HG02973 (cell line): ENCODE data around the gene NPHP4.

ENCODE experiments used
- ATAC-seq: cut with Tn5 transposase; IDR thresholded peaks from one replicate; pipeline ENCODE4 v1.9.1; 2021; ENCODE audit warnings: moderate library complexity; ENCODE audit not compliant: unreplicated experiment

NPHP4 gene

GRCh38 chr1:5819391-5820025 lies 172.7 kb downstream of the NPHP4 start:
- ATAC-seq: no peak

GRCh38 chr1:5818755-5819154 lies 173.5 kb downstream of the NPHP4 start:
- no peak for ATAC-seq

- ATAC-seq: no peak
Observed at GRCh38 chr1:5815716-5816115, 176.5 kb downstream of the NPHP4 start.

- no peak for ATAC-seq
Observed at GRCh38 chr1:5815211-5815610, 177.0 kb downstream of the NPHP4 start.

- ATAC-seq: no peak
Observed at GRCh38 chr1:5814046-5814619, 178.1 kb downstream of the NPHP4 start.

- no peak for ATAC-seq
Observed at GRCh38 chr1:5813480-5813879, 178.7 kb downstream of the NPHP4 start.
